OCI-LY7 (cell line): ENCODE data around the gene CIP2A. TPM values are rescaled to one million over a fixed set of nuclear protein-coding genes. Genes with fewer than 3 reads are reported as not detected.

Source experiments
- BruUV-seq: library from RNA; stranded (reverse); fragments of 400-500 nt; replicated peaks from 2 replicates; lab custom pipeline; 2021; lab: Mats Ljungman, UMichigan
- CTCF ChIA-PET: fragments of 300-600 bp; sonication (Branson Sonifier 250); formaldehyde crosslinking; loops from one replicate; lab custom pipeline; 2022; ENCODE audit warnings: antibody characterized with exemption; ENCODE audit not compliant: unreplicated experiment; lab: Charles Lee
- POLR2A ChIA-PET: fragments of 300-600 bp; sonication (Branson Sonifier 250); formaldehyde crosslinking; loops from one replicate; lab custom pipeline; 2022; ENCODE audit warnings: antibody characterized with exemption; lab: Charles Lee
- DNase-seq: peaks from one replicate; pipeline ENCODE4 v3.0.0-alpha.2; 2015; ENCODE audit warnings: low spot score
- H2AFZ ChIP-seq: fragments of 200-600 bp; sonication (generic), shearing (Covaris generic); 2 replicates; pipeline ENCODE4 v1.6.1; 2014; ENCODE audit warnings: mild to moderate bottlenecking, antibody characterized with exemption, low read length, moderate library complexity
- H3K27ac ChIP-seq: fragments of 200-600 bp; sonication (generic); 2 replicates; pipeline ENCODE4 v1.5.1; 2014; ENCODE audit warnings: mixed run types, low read depth, mild to moderate bottlenecking, moderate library complexity, low read length, inconsistent platforms; ENCODE audit not compliant: poor library complexity, severe bottlenecking
- H3K36me3 ChIP-seq: fragments of 200-600 bp; sonication (generic); 2 replicates; pipeline ENCODE4 v1.6.1; 2014; ENCODE audit warnings: mild to moderate bottlenecking, antibody characterized with exemption, low read length, moderate library complexity, mixed read lengths; ENCODE audit not compliant: insufficient read depth
- H3K4me1 ChIP-seq: fragments of 200-600 bp; sonication (generic); 2 replicates; pipeline ENCODE4 v1.5.1; 2014; ENCODE audit warnings: mild to moderate bottlenecking, low read length; ENCODE audit not compliant: insufficient read depth, poor library complexity, severe bottlenecking
- H3K4me2 ChIP-seq: fragments of 200-600 bp; sonication (generic); 2 replicates; pipeline ENCODE4 v1.6.1; 2014; ENCODE audit warnings: mild to moderate bottlenecking, low read length
- H3K4me3 ChIP-seq: fragments of 200-600 bp; sonication (generic); 2 replicates; pipeline ENCODE4 v1.5.1; 2014; ENCODE audit warnings: mild to moderate bottlenecking, low read depth, low read length; ENCODE audit not compliant: poor library complexity, severe bottlenecking
- H3K79me2 ChIP-seq: fragments of 200-600 bp; sonication (generic); 2 replicates; pipeline ENCODE4 v1.6.1; 2016; ENCODE audit warnings: low read depth, mild to moderate bottlenecking, low read length, moderate library complexity, mixed read lengths; ENCODE audit not compliant: insufficient read depth
- H3K9me2 ChIP-seq: fragments of 200-600 bp; sonication (generic); 2 replicates; pipeline ENCODE4 v1.6.1; 2016; ENCODE audit warnings: mild to moderate bottlenecking, low read length, mixed read lengths; ENCODE audit not compliant: insufficient read depth
- H3K9me3 ChIP-seq: fragments of 200-600 bp; sonication (generic); 2 replicates; pipeline ENCODE4 v1.6.1; 2014; ENCODE audit warnings: mild to moderate bottlenecking, mixed run types, low read length, mixed read lengths
- H4K20me1 ChIP-seq: fragments of 200-600 bp; sonication (generic); 2 replicates; pipeline ENCODE4 v1.6.1; 2014; ENCODE audit warnings: mild to moderate bottlenecking, antibody characterized with exemption, low read length, moderate library complexity, mixed read lengths; ENCODE audit not compliant: insufficient read depth
- CTCF ChIP-seq: fragments of 200-600 bp; sonication (generic); conservative IDR thresholded peaks from 2 replicates; pipeline ENCODE4 v1.5.1; 2014; ENCODE audit warnings: mild to moderate bottlenecking, antibody characterized with exemption, low read length, moderate library complexity, mixed read lengths
- EZH2phosphoT487 ChIP-seq: fragments of 200-600 bp; sonication (generic); IDR thresholded peaks from 2 replicates; pipeline ENCODE4 v1.6.1; 2018; ENCODE audit warnings: low read depth, borderline replicate concordance, mild to moderate bottlenecking, mixed run types, antibody characterized with exemption, low read length, moderate library complexity, mixed read lengths
- intact Hi-C: fragments of 100-400 bp; cut with micrococcal nuclease; formaldehyde crosslinking; loops from one replicate; pipeline ENCODE4 v1.10.0; 2022; ENCODE audit not compliant: unreplicated experiment
- total RNA-seq, 2 experiments: library from RNA; depleted of rRNA in 1 of 2; stranded (reverse); fragments of >200 nt in 1 of 2; shearing (Covaris generic) in 1 of 2; gene quantifications; 2 replicates each; pipeline ENCODE4 v1.2.3, GENCODE V29; 2014 to 2022

The CIP2A gene
- total RNA-seq, 2 experiments from 2014 or later, result 71.6 to 74.1 TPM

GRCh38 chr3:108569336-108569735 is 19.9 kb downstream of the CIP2A start:
- Histone ChIP-seq H3K36me3 (peaks cover 99% of the 10 kb centered on the region), H3K4me1 (no peaks in the 10 kb centered on the region), H3K9me3 (peaks cover 6% of the 10 kb centered on the region; the same call in 1 of the 2 replicates), H3K4me3 (no peak overlapping the region), H4K20me1 (no peaks in the 10 kb centered on the region), H3K4me2 (no peak overlapping the region), H2AFZ (no peak overlapping the region), H3K79me2 (no peaks in the 10 kb centered on the region), H3K27ac (no peak overlapping the region), H3K9me2 (no peaks in the 10 kb centered on the region)
- BruUV-seq, result no TSS peak
- TF ChIP-seq CTCF (no peak), EZH2phosphoT487 (no peak)
- ChIA-PET CTCF (no interaction called here), POLR2A (interaction anchor here (0.6 kb wide), 1 partner anchor 484 kb away, joined by 6 read pairs; no protein-coding TSS in a partner anchor)
- no peak for DNase-seq
- intact Hi-C loops, result no loop called here

- Histone ChIP-seq H3K9me3 (no peaks in the 10 kb centered on the region), H3K4me2 (no peak overlapping the region), H2AFZ (no peak overlapping the region), H4K20me1 (no peaks in the 10 kb centered on the region), H3K27ac (no peak overlapping the region), H3K36me3 (peaks cover 98% of the 10 kb centered on the region), H3K79me2 (no peaks in the 10 kb centered on the region), H3K4me1 (no peaks in the 10 kb centered on the region), H3K9me2 (no peaks in the 10 kb centered on the region), H3K4me3 (no peak overlapping the region)
- no TSS peak for BruUV-seq
- intact Hi-C loops, result no loop called here
- ChIA-PET CTCF (no interaction called here), POLR2A (interaction anchor here (1.2 kb wide), 1 partner anchor 22 kb away, joined by 3 read pairs; the partner anchor contains the start of genes CIP2A and DZIP3)
- TF ChIP-seq EZH2phosphoT487 (no peak), CTCF (no peak)
- DNase-seq, result no peak
Observed at GRCh38 chr3:108566599-108566998, 22.6 kb downstream of the CIP2A start.

GRCh38 chr3:108565506-108565905 is 23.7 kb downstream of the CIP2A start:
- Histone ChIP-seq H3K27ac (no peak overlapping the region), H2AFZ (no peak overlapping the region), H4K20me1 (no peaks in the 10 kb centered on the region), H3K4me3 (no peak overlapping the region), H3K79me2 (no peaks in the 10 kb centered on the region), H3K4me1 (no peaks in the 10 kb centered on the region), H3K9me3 (no peaks in the 10 kb centered on the region), H3K9me2 (no peaks in the 10 kb centered on the region), H3K36me3 (peaks cover 98% of the 10 kb centered on the region), H3K4me2 (no peak overlapping the region)
- intact Hi-C loops, result no loop called here
- BruUV-seq, result no TSS peak
- POLR2A ChIA-PET, result interaction anchor here (0.6 kb wide), 1 partner anchor 17 kb away, joined by 4 read pairs; no protein-coding TSS in a partner anchor
- DNase-seq, result no peak
- TF ChIP-seq CTCF, result no peak
- CTCF ChIA-PET, result no interaction called here
